A673 (cell line): ENCODE measurements around the gene PNLIPRP2. TPM values are rescaled to one million over a fixed set of nuclear protein-coding genes. Genes with fewer than 3 reads are reported as not detected.

ENCODE experiments used
- BruUV-seq: library from RNA; stranded (reverse); fragments of 400-500 nt; replicated peaks from 2 replicates; lab custom pipeline; 2021; lab: Mats Ljungman, UMichigan
- CTCF ChIA-PET: fragments of 300-600 bp; sonication (Branson Sonifier 250); formaldehyde crosslinking; loops from one replicate; lab custom pipeline; 2022; ENCODE audit warnings: antibody characterized with exemption; lab: Charles Lee
- POLR2A ChIA-PET: fragments of 300-600 bp; sonication (Branson Sonifier 250); formaldehyde crosslinking; loops from one replicate; lab custom pipeline; 2022; ENCODE audit warnings: antibody characterized with exemption; ENCODE audit not compliant: low non-redundant PET; lab: Charles Lee
- DNase-seq: peaks from one replicate; pipeline ENCODE4 v3.0.0-alpha.2; 2015; ENCODE audit warnings: low spot score
- H3K27ac ChIP-seq: fragments of 200-600 bp; sonication (generic); 2 replicates; pipeline ENCODE4 v1.5.1; 2016; ENCODE audit warnings: mixed run types, low read depth, mild to moderate bottlenecking, mixed read lengths, antibody characterized with exemption, low read length; ENCODE audit not compliant: poor library complexity, severe bottlenecking
- H3K27me3 ChIP-seq: fragments of 200-600 bp; sonication (generic); replicated peaks from 2 replicates; pipeline ENCODE4 v1.6.1; 2017; ENCODE audit warnings: mixed run types, low read depth, mild to moderate bottlenecking, mixed read lengths, antibody characterized with exemption, low read length; ENCODE audit not compliant: insufficient read depth, poor library complexity
- H3K36me3 ChIP-seq: fragments of 200-600 bp; sonication (generic); 2 replicates; pipeline ENCODE4 v1.6.1; 2016; ENCODE audit warnings: mixed run types, mild to moderate bottlenecking, mixed read lengths, antibody characterized with exemption, low read length; ENCODE audit not compliant: insufficient read depth, poor library complexity, severe bottlenecking
- H3K4me1 ChIP-seq: fragments of 200-600 bp; sonication (generic); 2 replicates; pipeline ENCODE4 v1.6.1; 2017; ENCODE audit warnings: mixed run types, mild to moderate bottlenecking, mixed read lengths, antibody characterized with exemption, low read length; ENCODE audit not compliant: insufficient read depth, poor library complexity, severe bottlenecking
- H3K4me3 ChIP-seq: fragments of 200-600 bp; sonication (generic); 2 replicates; pipeline ENCODE4 v1.5.1; 2016; ENCODE audit warnings: low read depth, mixed run types, mild to moderate bottlenecking, mixed read lengths, low read length; ENCODE audit not compliant: poor library complexity, severe bottlenecking
- H3K9me3 ChIP-seq: fragments of 200-600 bp; sonication (generic); 2 replicates; pipeline ENCODE4 v1.6.1; 2016; ENCODE audit warnings: mixed run types, low read depth, mild to moderate bottlenecking, mixed read lengths, antibody characterized with exemption, low read length; ENCODE audit not compliant: poor library complexity, severe bottlenecking
- CTCF ChIP-seq: fragments of 300-800, 200-600 bp; sonication (generic); conservative IDR thresholded peaks from 2 replicates; pipeline ENCODE4 v1.5.1; 2017; ENCODE audit warnings: low read depth, mild to moderate bottlenecking, antibody characterized with exemption, low read length, moderate library complexity, mixed read lengths
- EZH2 ChIP-seq: fragments of 200-600 bp; sonication (generic); IDR thresholded peaks from 2 replicates; pipeline ENCODE4 v1.6.1; 2017; ENCODE audit warnings: borderline replicate concordance, low read depth, mild to moderate bottlenecking, mixed read lengths, antibody characterized with exemption, low read length; ENCODE audit not compliant: poor library complexity, severe bottlenecking
- intact Hi-C: fragments of 100-400 bp; cut with micrococcal nuclease; formaldehyde crosslinking; loops from one replicate; pipeline ENCODE4 v1.10.0; 2022; ENCODE audit not compliant: unreplicated experiment
- total RNA-seq: library from RNA; stranded (reverse); gene quantifications from 2 replicates; pipeline ENCODE4 v1.2.3, GENCODE V29; 2021

The PNLIPRP2 gene
- total RNA-seq, 1 experiment from 2014 or later: not detected

GRCh38 chr10:116629340-116629739, 8.6 kb downstream of the PNLIPRP2 start:
- POLR2A ChIA-PET: interaction anchor here (0.6 kb wide), 1 partner anchor 48 kb away, joined by 3 read pairs; no protein-coding TSS in a partner anchor
- H3K4me3 ChIP-seq: no peak overlapping the region
- no peak for TF ChIP-seq CTCF
- no peak for TF ChIP-seq EZH2
- no peaks in the 10 kb centered on the region for H3K4me1 ChIP-seq
- DNase-seq: no peak
- H3K27ac ChIP-seq: no peak overlapping the region
- H3K9me3 ChIP-seq: no peaks in the 10 kb centered on the region
- CTCF ChIA-PET: no interaction called here
- intact Hi-C loops: no loop called here
- H3K36me3 ChIP-seq: no peaks in the 10 kb centered on the region
- no TSS peak for BruUV-seq
- peaks cover 38% of the 10 kb centered on the region for H3K27me3 ChIP-seq

- TF ChIP-seq EZH2 (no peak), CTCF (no peak)
- CTCF ChIA-PET: no interaction called here
- intact Hi-C loops: no loop called here
- Histone ChIP-seq H3K4me1 (no peaks in the 10 kb centered on the region), H3K36me3 (no peaks in the 10 kb centered on the region), H3K9me3 (no peaks in the 10 kb centered on the region), H3K4me3 (no peak overlapping the region), H3K27me3 (peaks cover 38% of the 10 kb centered on the region), H3K27ac (no peak overlapping the region)
- POLR2A ChIA-PET: no interaction called here
- DNase-seq: no peak
- BruUV-seq: no TSS peak
These were observed 9.3 kb downstream of the PNLIPRP2 start for GRCh38 chr10:116630020-116630419.

- intact Hi-C loops: no loop called here
- Histone ChIP-seq H3K4me1 (no peaks in the 10 kb centered on the region), H3K27me3 (peaks cover 22% of the 10 kb centered on the region), H3K4me3 (no peak overlapping the region), H3K9me3 (no peaks in the 10 kb centered on the region), H3K27ac (no peak overlapping the region), H3K36me3 (no peaks in the 10 kb centered on the region)
- ChIA-PET CTCF (no interaction called here), POLR2A (no interaction called here)
- TF ChIP-seq CTCF (no peak), EZH2 (no peak)
- no peak for DNase-seq
- no TSS peak for BruUV-seq
These were observed 11.1 kb downstream of the PNLIPRP2 start for GRCh38 chr10:116631871-116632295.
